ENCODE measurements around the gene EFNA5. TPM values are rescaled to one million over a fixed set of nuclear protein-coding genes. Genes with fewer than 3 reads are reported as not detected.
A peak's percentile ranks its signal among the peaks of the same experiment; 100 is the strongest.

Gene EFNA5
- polyA plus RNA-seq, 1 donor from 2014 or later = 4.2 TPM

DNA sequence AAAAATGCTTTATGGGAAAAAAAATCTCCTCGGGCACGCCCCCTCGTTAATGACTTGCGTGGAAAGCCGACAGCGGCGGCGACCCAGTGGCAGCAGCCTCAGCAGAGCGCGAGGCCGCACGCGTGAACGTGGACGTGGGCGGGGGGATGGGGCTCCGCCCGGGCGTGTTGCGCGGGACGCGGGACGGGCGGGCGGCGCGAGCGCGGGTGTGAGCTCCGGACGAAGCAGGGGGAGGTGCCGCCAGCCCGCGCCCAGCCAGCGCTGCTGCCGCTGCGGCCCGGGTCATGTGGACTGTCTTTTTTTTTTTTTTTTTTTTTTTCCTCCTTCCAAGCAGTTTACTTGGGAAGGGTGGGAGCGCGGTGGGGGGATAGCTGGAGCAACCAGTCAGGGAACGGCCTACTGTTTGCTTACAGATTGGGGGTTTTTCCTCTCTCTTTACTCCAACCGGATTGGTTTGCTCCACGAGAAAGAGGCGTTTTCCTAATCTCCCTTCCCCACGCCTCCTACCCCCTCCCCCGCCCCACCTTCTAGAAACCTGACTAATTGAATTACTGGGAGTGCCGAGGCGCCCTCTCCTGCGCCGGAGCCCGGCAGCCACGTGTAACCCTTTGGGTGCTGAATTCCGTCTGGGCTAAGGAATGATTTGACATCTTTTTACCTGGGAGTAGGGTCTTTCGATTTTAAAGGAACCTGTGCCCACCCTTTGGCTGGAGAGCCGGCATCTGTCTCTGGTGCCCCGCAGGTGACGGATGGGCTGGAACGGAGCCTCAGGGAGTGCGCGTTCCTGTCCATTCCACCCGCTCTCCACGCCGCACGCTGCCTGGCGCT is 1.7 kb upstream of the EFNA5 start:
- Histone ChIP-seq H3K27me3 (ENCODE audit: insufficient read depth, low read depth, low read length) (no peaks in the 10 kb centered on the region), H4K20me1 (ENCODE audit: insufficient read depth) (no peaks in the 10 kb centered on the region), H3K9me3 (ENCODE audit: low read length) (no peaks in the 10 kb centered on the region), H3K4me3 (ENCODE audit: low read length) (peak overlapping the region; percentile 80), H3K9me2 (ENCODE audit: insufficient read depth, low read length) (no peaks in the 10 kb centered on the region), H3K79me2 (replicated peaks; ENCODE audit: insufficient read depth, low read length) (peaks cover 41% of the 10 kb centered on the region), H3K4me2 (ENCODE audit: low read length) (peak overlapping the region; percentile 93), H3K36me3 (ENCODE audit: insufficient read depth, low read length) (no peaks in the 10 kb centered on the region), H2AFZ (ENCODE audit: low read depth, low read length) (peak overlapping the region; percentile 30), H3F3A (ENCODE audit: insufficient read depth, low read length, poor library complexity, severe bottlenecking) (no peaks in the 10 kb centered on the region), H3K27ac (ENCODE audit: low read length) (peak overlapping the region; percentile 50), H3K9ac (ENCODE audit: low read length) (peak overlapping the region; percentile 75)
- TF ChIP-seq RAD21 (conservative IDR thresholded peaks at IDR 0.05) (peak; percentile 44), SMC3 (conservative IDR thresholded peaks at IDR 0.05; ENCODE audit: poor library complexity) (peak; percentile 13), POLR2AphosphoS5 (IDR thresholded peaks at IDR 0.05) (peak; percentile 30), EP300 (conservative IDR thresholded peaks at IDR 0.05; ENCODE audit: poor library complexity, severe bottlenecking) (no peak), MXI1 (conservative IDR thresholded peaks at IDR 0.05; ENCODE audit: poor library complexity, severe bottlenecking) (peak; percentile 40), EZH2 (IDR thresholded peaks at IDR 0.05; ENCODE audit: borderline replicate concordance, insufficient read depth, low read length, poor library complexity, severe bottlenecking) (no peak), TAF1 (IDR thresholded peaks at IDR 0.05; ENCODE audit: low read depth) (no peak)
- TF ChIP-seq, protein P1, sequence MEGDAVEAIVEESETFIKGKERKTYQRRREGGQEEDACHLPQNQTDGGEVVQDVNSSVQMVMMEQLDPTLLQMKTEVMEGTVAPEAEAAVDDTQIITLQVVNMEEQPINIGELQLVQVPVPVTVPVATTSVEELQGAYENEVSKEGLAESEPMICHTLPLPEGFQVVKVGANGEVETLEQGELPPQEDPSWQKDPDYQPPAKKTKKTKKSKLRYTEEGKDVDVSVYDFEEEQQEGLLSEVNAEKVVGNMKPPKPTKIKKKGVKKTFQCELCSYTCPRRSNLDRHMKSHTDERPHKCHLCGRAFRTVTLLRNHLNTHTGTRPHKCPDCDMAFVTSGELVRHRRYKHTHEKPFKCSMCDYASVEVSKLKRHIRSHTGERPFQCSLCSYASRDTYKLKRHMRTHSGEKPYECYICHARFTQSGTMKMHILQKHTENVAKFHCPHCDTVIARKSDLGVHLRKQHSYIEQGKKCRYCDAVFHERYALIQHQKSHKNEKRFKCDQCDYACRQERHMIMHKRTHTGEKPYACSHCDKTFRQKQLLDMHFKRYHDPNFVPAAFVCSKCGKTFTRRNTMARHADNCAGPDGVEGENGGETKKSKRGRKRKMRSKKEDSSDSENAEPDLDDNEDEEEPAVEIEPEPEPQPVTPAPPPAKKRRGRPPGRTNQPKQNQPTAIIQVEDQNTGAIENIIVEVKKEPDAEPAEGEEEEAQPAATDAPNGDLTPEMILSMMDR (IDR thresholded peaks at IDR 0.05; ENCODE audit: poor library complexity, severe bottlenecking) = no peak
- TF ChIP-seq, protein P2, sequence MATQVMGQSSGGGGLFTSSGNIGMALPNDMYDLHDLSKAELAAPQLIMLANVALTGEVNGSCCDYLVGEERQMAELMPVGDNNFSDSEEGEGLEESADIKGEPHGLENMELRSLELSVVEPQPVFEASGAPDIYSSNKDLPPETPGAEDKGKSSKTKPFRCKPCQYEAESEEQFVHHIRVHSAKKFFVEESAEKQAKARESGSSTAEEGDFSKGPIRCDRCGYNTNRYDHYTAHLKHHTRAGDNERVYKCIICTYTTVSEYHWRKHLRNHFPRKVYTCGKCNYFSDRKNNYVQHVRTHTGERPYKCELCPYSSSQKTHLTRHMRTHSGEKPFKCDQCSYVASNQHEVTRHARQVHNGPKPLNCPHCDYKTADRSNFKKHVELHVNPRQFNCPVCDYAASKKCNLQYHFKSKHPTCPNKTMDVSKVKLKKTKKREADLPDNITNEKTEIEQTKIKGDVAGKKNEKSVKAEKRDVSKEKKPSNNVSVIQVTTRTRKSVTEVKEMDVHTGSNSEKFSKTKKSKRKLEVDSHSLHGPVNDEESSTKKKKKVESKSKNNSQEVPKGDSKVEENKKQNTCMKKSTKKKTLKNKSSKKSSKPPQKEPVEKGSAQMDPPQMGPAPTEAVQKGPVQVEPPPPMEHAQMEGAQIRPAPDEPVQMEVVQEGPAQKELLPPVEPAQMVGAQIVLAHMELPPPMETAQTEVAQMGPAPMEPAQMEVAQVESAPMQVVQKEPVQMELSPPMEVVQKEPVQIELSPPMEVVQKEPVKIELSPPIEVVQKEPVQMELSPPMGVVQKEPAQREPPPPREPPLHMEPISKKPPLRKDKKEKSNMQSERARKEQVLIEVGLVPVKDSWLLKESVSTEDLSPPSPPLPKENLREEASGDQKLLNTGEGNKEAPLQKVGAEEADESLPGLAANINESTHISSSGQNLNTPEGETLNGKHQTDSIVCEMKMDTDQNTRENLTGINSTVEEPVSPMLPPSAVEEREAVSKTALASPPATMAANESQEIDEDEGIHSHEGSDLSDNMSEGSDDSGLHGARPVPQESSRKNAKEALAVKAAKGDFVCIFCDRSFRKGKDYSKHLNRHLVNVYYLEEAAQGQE (IDR thresholded peaks at IDR 0.05; ENCODE audit: borderline replicate concordance) = no peak

DNA sequence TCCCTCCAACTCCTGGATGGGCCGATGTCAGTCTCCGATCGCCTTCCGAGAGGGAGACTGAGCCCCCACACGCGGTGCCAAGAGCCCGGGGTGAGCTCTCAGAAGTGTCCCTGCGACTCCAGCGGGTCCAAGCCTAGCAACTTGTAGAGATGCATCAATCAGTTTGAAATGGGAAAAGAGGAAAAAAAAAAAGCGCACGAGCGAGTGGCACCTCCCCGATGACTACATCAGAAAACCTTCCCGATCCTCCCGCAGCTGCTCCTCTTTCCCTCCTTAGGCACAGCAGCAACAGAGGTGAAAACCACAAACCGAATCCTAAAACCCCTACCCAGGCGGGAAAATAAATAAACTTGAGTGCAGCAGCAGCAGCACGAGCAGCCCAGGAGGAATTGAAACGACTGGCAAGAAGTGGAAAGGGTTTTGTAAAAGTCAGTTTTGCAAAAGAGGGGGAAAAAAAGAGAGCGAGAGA is 1.0 kb upstream of the EFNA5 start:
- Histone ChIP-seq H3K27ac (ENCODE audit: low read length) (peak overlapping the region; percentile 50), H4K20me1 (ENCODE audit: insufficient read depth) (no peaks in the 10 kb centered on the region), H3K9me2 (ENCODE audit: insufficient read depth, low read length) (no peaks in the 10 kb centered on the region), H3K9ac (ENCODE audit: low read length) (peak overlapping the region; percentile 75), H3K36me3 (ENCODE audit: insufficient read depth, low read length) (no peaks in the 10 kb centered on the region), H3K9me3 (ENCODE audit: low read length) (no peaks in the 10 kb centered on the region), H3F3A (ENCODE audit: insufficient read depth, low read length, poor library complexity, severe bottlenecking) (no peaks in the 10 kb centered on the region), H2AFZ (ENCODE audit: low read depth, low read length) (no peak overlapping the region), H3K4me2 (ENCODE audit: low read length) (peak overlapping the region; percentile 93), H3K4me3 (ENCODE audit: low read length) (peak overlapping the region; percentile 80), H3K79me2 (replicated peaks; ENCODE audit: insufficient read depth, low read length) (peaks cover 47% of the 10 kb centered on the region), H3K27me3 (ENCODE audit: insufficient read depth, low read depth, low read length) (no peaks in the 10 kb centered on the region)
- TF ChIP-seq TAF1 (IDR thresholded peaks at IDR 0.05; ENCODE audit: low read depth) (no peak), MXI1 (conservative IDR thresholded peaks at IDR 0.05; ENCODE audit: poor library complexity, severe bottlenecking) (peak; percentile 37), POLR2AphosphoS5 (IDR thresholded peaks at IDR 0.05) (no peak), EZH2 (IDR thresholded peaks at IDR 0.05; ENCODE audit: borderline replicate concordance, insufficient read depth, low read length, poor library complexity, severe bottlenecking) (no peak), SMC3 (conservative IDR thresholded peaks at IDR 0.05; ENCODE audit: poor library complexity) (no peak)
- TF ChIP-seq, protein P2 (IDR thresholded peaks at IDR 0.05; ENCODE audit: borderline replicate concordance) = peak; percentile 38
- TF ChIP-seq, protein P1 (IDR thresholded peaks at IDR 0.05; ENCODE audit: poor library complexity, severe bottlenecking) = no peak

All from neural cell (in vitro differentiated cells).